AG04450 (cell line): ENCODE data around the gene MBLAC1. TPM values are rescaled to one million over a fixed set of nuclear protein-coding genes. Genes with fewer than 3 reads are reported as not detected.

Experiments
- CTCF ChIA-PET: fragments of 300-600, 350-600 bp; formaldehyde crosslinking; extraction: SDS; loops from one replicate; lab custom pipeline; 2022; ENCODE audit warnings: antibody characterized with exemption, inconsistent platforms; lab: Charles Lee
- POLR2A ChIA-PET: fragments of 350-600 bp; formaldehyde crosslinking; extraction: SDS; loops from one replicate; lab custom pipeline; 2021; ENCODE audit warnings: antibody characterized with exemption, inconsistent platforms; lab: Yijun Ruan, JAX
- DNase-seq: peaks from one replicate; pipeline ENCODE4 v3.0.0-alpha.2; 2011; ENCODE audit warnings: low read depth, low spot score
- H3K27ac ChIP-seq: one replicate; pipeline ENCODE4 v1.5.1; 2012; ENCODE audit warnings: low read depth, low read length, control low read depth
- H3K27me3 ChIP-seq: one replicate; pipeline ENCODE4 v1.6.0; 2012; ENCODE audit warnings: low read length; ENCODE audit not compliant: control insufficient read depth, insufficient read depth
- H3K4me3 ChIP-seq: 2 replicates; pipeline ENCODE4 v1.5.1; 2011; ENCODE audit warnings: mild to moderate bottlenecking, low read depth, low read length, control low read depth
- H3K9me3 ChIP-seq: 2 replicates; pipeline ENCODE4 v1.5.1; 2012; ENCODE audit warnings: low read length; ENCODE audit not compliant: control insufficient read depth, insufficient read depth
- polyA plus RNA-seq: library from polyadenylated mRNA; depleted of rRNA; stranded (reverse); fragments of >200 nt; gene quantifications from 2 replicates; pipeline ENCODE4 v1.2.3, GENCODE V29; 2011
- TF ChIP-seq, protein P1 (sequence below): IDR thresholded peaks from 2 replicates; pipeline ENCODE4 v1.5.1; 2011; ENCODE audit warnings: low read depth, low read length, control low read depth, inconsistent platforms

MBLAC1 gene
- polyA plus RNA-seq, 1 experiment: 0.55 TPM

DNA sequence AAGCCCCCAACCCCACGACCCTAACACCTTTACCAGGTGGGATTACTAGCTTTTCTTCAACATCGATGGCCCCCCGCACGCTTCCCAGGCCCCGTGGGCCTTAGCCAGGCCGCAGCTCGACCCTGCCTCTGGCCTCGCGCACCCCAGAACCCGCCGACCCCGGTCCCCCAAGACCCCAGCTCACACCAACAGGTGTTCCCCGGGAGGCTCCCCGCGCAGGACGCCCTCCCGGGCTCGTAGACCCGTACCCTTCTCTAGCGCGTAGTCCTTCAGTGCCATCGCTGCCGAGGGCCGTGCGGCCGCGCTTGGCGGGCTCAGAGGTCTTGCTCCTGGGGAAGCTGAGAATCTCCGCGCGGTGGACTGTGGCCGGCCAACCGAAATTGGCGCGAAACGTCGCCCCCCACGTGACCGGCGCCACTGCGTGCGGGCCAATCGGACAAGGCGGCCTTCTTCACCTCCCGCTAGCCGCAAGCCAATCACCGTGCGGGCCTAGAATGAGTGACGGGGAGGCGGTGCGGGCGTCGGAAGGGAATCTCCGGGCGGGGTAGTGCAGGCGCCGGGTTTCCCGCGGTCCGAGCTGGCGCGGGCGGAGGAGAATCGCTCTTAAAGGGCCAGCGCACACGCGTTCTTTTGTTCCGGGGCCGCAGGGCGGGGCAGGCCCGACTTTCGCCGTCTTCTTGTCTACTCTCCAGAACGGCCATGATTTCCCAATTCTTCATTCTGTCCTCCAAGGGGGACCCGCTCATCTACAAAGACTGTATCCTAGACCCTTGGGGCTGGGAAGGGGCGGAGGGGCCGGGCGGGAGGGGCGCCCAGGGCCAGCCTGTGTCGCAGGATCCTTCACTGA is 25.5 kb upstream of the MBLAC1 start, which contains the start of the genes AP4M1 and MCM7:
Gene AP4M1, plus strand, starts transcription at position 628 of the 847 bp plus-strand sequence. Its CDS starts 72 bp downstream, at position 700.
Gene MCM7, minus strand, starts transcription at position 382 of the 847 bp plus-strand sequence. Its CDS starts 103 bp downstream, at position 279.
- Histone ChIP-seq H3K27ac (peak within 1 kb of the TSS; percentile 88), H3K9me3 (peaks cover 2% of the 10 kb centered on the region; the same call in 1 of the 2 replicates), H3K4me3 (peak within 1 kb of the TSS; percentile 77), H3K27me3 (no peaks in the 10 kb centered on the region)
- TF ChIP-seq, protein P1, sequence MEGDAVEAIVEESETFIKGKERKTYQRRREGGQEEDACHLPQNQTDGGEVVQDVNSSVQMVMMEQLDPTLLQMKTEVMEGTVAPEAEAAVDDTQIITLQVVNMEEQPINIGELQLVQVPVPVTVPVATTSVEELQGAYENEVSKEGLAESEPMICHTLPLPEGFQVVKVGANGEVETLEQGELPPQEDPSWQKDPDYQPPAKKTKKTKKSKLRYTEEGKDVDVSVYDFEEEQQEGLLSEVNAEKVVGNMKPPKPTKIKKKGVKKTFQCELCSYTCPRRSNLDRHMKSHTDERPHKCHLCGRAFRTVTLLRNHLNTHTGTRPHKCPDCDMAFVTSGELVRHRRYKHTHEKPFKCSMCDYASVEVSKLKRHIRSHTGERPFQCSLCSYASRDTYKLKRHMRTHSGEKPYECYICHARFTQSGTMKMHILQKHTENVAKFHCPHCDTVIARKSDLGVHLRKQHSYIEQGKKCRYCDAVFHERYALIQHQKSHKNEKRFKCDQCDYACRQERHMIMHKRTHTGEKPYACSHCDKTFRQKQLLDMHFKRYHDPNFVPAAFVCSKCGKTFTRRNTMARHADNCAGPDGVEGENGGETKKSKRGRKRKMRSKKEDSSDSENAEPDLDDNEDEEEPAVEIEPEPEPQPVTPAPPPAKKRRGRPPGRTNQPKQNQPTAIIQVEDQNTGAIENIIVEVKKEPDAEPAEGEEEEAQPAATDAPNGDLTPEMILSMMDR: no peak
- CTCF ChIA-PET: interaction anchor here (0.7 to 2.4 kb wide), 5 partner anchors 18 to 188 kb away, joined by 3 to 13 read pairs (median 4); no protein-coding TSS in a partner anchor
- DNase-seq: peak; percentile 98
- POLR2A ChIA-PET: interaction anchor here (0.6 to 4.8 kb wide), 13 partner anchors 8 to 1017 kb away, joined by 3 to 67 read pairs (median 5); partner anchors contain the start of genes COPS6, MBLAC1 and ZCWPW1

DNA sequence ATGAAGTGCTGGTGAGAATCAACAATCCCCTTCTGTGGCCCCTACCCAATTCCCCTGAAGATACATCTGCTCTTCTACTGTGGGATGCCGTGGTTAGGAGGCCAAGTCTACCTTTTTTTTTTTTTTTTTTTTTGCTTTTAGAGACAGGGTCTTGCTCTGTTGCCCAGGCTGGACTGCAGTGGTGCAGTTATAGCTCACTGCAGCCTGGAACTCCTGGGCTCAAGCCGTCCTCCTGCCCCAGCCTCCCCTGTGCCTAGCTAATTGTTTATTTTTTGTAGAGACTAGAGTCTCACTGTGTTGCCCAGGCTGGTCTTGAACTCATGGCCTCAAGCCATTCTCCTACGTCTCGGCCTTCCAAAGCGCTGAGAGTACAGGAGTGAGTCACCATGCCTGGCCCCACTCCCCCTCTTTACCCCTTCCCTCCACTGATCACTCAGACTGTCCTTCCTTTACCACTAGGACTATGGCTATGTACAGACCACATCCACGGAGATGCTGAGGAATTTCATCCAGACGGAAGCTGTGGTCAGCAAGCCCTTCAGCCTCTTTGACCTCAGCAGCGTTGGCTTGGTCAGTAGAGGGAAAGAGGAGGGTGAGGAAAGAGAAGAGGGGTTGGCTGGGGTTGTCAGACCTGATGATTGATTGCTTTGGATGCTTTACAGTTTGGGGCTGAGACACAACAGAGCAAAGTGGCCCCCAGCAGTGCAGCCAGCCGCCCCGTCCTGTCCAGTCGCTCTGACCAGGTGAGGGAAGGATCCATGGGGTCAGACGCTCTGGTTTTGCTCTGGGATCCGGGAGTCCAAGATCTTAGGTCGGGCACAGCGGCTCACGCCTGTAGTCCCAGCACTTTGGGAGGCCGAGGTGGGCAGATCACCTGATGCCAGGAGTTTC is 23.6 kb upstream of the MBLAC1 start:
- Histone ChIP-seq H3K27ac (no peak overlapping the region), H3K27me3 (no peaks in the 10 kb centered on the region), H3K9me3 (peaks cover 2% of the 10 kb centered on the region; the same call in 1 of the 2 replicates), H3K4me3 (peak overlapping the region; percentile 68)
- TF ChIP-seq, protein P1: no peak
- ChIA-PET POLR2A (interaction anchor here (4.8 kb wide), 1 partner anchor 14 kb away, joined by 67 read pairs; the partner anchor contains the start of gene COPS6), CTCF (interaction anchor here (0.6 to 2.4 kb wide), 2 partner anchors 26 to 687 kb away, joined by 3 to 13 read pairs; no protein-coding TSS in a partner anchor)
- peak; percentile 70 for DNase-seq

DNA sequence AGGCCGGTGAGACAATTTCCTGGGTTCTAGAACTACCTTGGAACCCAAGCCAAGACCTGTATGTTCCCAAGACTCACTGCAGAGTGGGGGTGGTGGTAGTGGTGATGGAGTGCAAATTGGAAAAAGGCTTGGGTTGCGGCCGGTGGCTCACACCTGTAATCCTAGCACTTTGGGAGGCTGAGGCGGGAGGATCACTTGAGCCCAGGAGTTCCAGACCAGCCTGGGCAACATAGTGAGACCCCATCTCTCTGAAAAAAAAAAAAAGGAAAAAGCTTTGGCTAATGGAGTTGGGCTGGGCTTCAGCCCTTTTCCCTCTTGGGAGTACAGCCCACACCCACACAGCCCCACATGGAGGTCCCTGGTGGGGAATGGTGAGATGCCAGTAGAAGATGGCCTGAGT is 21.2 kb upstream of the MBLAC1 start:
- no peak for DNase-seq
- H3K4me3 ChIP-seq: no peak overlapping the region
- ChIA-PET CTCF (no interaction called here), POLR2A (no interaction called here)
- TF ChIP-seq, protein P1: no peak
- no peak overlapping the region for H3K27ac ChIP-seq
- peaks cover 2% of the 10 kb centered on the region; the same call in 1 of the 2 replicates for H3K9me3 ChIP-seq
- H3K27me3 ChIP-seq: no peaks in the 10 kb centered on the region

DNA sequence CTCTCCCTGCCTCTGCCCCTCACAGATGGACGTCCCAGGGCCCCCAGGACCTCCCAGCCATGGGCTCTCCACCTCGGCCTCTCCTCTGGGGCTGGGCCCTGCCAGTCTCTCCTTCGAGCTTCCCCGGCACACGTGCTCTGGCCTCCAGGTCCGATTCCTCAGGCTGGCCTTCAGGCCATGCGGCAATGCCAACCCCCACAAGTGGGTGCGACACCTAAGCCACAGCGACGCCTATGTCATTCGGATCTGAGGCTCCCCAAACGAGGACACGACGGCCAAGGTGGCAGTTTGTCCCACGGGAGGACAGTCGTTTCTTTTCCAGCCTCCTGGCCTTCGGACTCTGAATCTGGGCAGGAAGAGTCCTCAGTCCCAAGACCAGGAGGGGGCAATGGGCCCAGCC is 20.1 kb upstream of the MBLAC1 start:
- Histone ChIP-seq H3K9me3 (no peaks in the 10 kb centered on the region), H3K4me3 (no peak overlapping the region), H3K27me3 (no peaks in the 10 kb centered on the region), H3K27ac (no peak overlapping the region)
- DNase-seq: no peak
- TF ChIP-seq, protein P1: no peak
- CTCF ChIA-PET: no interaction called here
- POLR2A ChIA-PET: interaction anchor here (0.6 kb wide), 1 partner anchor 87 kb away, joined by 4 read pairs; no protein-coding TSS in a partner anchor
